ENCODE measurements around the gene NLRC5.
A peak's percentile ranks its signal among the peaks of the same experiment; 100 is the strongest.

The NLRC5 gene

GRCh38 chr16:57071081-57071732 lies 81.8 kb downstream of the NLRC5 start:
- DNase-seq (ENCODE audit: low spot score): peak; percentile 14

GRCh38 chr16:57071831-57072582 lies 82.7 kb downstream of the NLRC5 start:
- no peak for DNase-seq (ENCODE audit: low spot score)

GRCh38 chr16:57072616-57073275 lies 83.4 kb downstream of the NLRC5 start:
- no peak for DNase-seq (ENCODE audit: low spot score)

- DNase-seq (ENCODE audit: low spot score): no peak
Observed at GRCh38 chr16:57077714-57078113, 88.4 kb downstream of the NLRC5 start.

DNA sequence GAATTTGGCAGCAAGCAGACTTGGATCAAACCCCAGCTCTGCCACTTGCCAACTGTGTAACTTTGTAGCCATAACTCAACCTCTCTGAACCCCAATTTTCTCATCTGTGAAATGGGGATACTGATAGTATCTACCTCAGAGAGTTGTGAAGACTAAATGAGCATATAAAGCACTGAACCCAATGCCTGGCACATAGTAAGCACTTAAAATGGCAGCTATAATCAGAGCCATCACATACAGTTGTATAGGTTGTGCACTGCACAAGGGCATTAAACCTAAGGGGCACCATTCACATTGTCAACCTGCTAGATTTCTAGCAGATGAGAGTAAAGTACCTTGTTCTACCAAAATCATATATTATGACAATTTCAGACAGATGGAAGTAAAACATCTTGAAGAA lies 92.4 kb downstream of the NLRC5 start:
- DNase-seq (ENCODE audit: low spot score): no peak

DNA sequence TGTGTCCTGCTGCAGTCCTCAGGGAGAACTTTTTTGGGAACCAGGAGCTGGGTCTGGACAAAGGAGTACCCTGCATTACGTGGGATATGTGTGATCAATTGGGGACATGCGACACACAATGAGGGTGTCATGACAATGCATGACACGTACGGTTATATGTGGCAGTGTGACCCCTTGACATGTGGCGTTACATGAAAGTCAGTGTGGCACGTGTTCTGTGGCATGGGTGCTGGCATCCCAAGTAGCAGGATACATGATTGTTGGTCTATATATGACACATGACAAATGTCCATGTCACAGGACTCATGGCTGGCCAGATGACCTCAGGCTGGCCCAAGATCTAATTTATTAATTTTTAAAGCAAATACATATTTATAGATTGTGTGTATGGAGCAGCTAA lies 93.3 kb downstream of the NLRC5 start:
- no peak for DNase-seq (ENCODE audit: low spot score)

- DNase-seq (ENCODE audit: low spot score): no peak
Observed at GRCh38 chr16:57083485-57084126, 94.2 kb downstream of the NLRC5 start.

GRCh38 chr16:57084257-57084770 lies 95.0 kb downstream of the NLRC5 start:
- DNase-seq (ENCODE audit: low spot score): peak; percentile 76

GRCh38 chr16:57084996-57085395 lies 95.6 kb downstream of the NLRC5 start:
- DNase-seq (ENCODE audit: low spot score): no peak

- DNase-seq (ENCODE audit: low spot score): no peak
Observed at GRCh38 chr16:57087003-57087402, 97.6 kb downstream of the NLRC5 start.

GRCh38 chr16:57089406-57089805 lies 100.0 kb downstream of the NLRC5 start:
- no peak for DNase-seq (ENCODE audit: low spot score)

DNA sequence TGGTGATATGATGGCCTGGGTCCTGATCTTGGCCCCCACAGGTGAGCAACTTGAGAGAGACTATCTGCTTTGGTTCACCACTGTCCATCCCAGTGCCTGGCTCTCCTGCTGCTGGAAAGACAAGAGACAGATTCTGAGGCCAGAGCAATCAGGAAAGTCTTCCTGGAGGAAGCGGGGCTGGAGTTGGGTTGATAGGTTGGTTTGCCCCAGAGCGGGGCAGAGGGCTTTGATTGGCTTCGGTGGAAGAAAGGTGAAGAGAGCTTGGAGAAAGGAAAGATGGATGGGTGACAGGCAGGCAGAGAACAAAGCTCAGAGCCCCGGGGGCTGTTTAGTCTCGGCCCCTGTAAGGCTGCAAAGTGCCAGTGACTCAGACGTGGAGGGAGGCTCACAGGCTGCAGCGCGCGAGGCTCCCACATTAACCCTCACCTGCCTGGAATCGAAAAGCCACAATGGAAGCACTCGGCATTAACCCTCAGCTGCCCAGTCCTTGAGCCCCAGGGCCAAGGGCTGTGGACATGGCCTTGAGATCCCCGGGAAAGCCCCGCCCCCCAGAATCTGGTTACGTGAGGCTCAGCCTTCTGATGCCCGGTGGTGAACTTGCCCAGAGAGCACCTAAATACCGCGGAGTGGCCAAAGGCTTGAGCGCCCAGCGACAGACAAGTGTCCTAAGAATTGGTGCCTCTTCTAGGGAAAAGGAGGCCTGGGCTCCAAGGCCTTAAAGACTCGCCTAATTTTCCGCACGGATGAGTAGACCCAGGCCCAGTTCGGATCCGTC lies 102.0 kb downstream of the NLRC5 start:
- no peak for DNase-seq (ENCODE audit: low spot score)

- DNase-seq (ENCODE audit: low spot score): no peak
Observed at GRCh38 chr16:57091975-57092785, 102.8 kb downstream of the NLRC5 start, which contains the start of gene CPNE2. Gene CPNE2, plus strand, starts transcription at chr16:57092583. Its CDS starts 18,160 bp downstream, at chr16:57110743.

DNA sequence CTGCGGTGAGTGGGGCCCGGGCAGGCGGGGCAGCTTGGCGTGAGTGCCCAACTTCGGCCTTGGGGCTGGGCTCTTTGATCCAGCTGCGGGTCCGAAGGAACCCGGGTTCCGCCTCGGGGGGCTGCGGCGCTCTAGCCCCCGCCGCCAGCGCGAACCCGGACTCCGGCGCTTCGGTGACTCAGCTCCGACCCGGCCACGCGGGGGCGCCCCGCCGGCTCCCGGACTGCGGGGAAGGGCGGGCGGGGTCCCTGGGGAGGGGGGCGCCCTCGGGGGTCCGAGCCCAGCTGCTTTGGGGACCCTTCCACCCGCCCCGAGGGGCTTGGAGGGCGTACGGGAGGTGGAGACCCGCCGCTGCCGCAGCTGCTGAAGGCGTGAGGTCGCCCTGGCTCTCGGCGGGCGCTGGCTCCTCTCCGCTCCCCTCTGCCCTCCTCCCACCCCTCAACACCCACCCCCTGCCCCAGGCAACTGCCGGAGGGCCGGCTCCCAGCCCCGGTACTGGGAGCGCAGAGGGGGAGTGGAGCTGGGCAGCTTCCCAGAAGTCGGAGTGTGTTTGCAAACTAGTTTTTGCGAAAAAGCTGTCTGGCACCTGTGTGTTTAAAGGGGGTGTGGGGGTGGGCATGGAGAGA lies 103.5 kb downstream of the NLRC5 start:
- peak; percentile 40 for DNase-seq (ENCODE audit: low spot score)

DNA sequence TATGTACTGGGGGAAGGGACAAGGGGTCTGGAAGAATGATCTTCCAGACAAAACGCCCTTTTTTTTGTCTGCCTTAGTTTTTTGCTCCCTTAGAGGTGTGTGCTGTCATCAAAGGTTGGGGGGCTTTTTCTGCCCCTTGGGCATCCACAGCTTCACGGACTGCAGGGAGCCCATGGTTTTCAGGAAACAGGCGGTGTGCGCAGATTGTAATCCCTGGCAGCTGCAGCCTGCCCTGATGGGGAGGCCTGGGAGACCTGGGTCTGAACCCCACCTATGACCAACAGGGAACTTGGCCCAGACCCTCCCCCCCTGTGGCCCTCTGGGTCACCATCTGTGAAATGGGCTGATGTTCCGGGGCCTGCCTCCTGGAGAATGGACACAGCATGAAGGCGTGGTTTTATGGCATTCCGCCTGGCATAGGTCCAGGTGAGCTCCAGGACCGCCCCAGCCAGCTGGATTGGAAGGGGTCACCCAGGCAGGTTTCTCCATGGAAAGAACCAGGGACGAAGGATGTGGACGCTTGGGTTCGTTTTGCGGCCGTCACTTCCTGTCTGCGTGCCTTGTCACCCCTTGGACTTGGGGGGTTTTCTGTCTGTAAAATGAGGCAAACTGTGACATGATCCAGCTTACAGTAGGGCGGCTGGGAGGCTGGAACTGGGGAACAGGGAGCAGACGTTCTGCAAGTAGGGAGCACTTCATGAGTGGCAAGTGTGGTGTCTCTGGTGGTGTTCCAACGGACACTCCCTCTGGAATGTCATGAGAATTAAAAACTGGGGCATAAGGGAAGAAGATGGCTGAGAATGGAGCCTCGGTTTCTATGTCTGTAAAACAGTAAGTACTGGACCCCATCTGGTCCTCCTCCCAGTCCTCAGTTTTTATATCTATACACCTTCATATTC lies 104.6 kb downstream of the NLRC5 start:
- DNase-seq (ENCODE audit: low spot score): no peak

DNA sequence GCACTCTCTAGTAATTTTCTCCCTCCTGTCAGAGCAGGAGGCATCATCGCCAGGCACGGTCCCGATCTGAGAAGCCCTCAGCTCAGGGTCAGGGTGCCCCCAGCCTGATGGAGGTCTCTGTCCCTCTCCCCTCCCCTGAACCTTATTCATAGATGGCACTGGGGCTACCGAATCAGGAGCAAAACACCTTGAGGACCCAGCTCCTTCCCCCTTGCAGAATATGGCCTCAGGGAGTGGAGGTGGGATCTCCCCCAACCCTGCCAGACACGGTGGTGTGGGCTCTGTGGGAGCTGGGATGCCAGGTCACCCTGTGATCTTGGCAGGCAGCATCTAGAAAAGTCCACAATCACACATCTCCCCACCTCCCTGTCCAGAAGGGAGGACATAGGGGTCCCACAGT lies 105.6 kb downstream of the NLRC5 start:
- no peak for DNase-seq (ENCODE audit: low spot score)

DNA sequence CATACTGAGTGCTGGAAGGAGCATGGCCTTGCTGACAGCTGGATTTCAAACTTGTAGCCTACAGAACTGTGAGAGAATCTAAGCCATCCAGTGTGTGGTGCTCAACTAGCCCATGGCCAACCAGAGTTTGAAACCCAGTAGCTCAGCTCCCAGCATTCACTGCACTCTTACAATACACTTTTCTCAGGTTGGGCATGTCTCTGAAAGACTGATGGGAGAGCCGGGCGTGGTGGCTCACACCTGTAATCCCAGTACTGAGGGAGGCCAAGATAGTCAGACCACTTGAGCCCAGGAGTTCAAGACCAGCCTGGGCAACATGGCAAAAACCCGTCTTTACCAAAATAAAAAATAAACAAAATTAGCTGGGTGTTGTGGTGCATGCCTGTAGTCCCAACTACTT lies 106.8 kb downstream of the NLRC5 start:
- DNase-seq (ENCODE audit: low spot score): no peak

DNA sequence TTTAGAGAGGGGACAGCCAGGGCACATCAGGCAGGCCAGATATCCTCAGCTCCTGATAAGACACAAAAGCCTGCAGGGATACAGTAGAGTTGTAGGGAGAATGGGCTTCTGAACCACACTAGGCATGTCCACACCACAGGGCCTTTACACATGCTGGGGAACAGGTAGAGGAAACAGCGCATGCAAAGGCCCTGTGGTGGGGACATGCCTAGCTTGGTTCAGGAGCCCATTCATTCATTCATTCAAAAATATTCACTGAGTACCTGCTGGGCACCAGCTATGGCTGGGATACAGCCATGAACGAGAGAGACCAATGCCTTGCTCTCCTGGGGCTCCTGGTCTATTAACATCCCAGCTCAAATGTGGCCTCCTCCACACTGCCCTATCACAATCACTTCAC lies 107.4 kb downstream of the NLRC5 start:
- no peak for DNase-seq (ENCODE audit: low spot score)

- DNase-seq (ENCODE audit: low spot score): no peak
Observed at GRCh38 chr16:57098188-57098841, 109.0 kb downstream of the NLRC5 start.
